Activated naive CD4-positive, alpha-beta T cell (primary cell): ENCODE measurements around the gene TMPRSS13.
"Not testable (repeated sequence)": the region's sequence is repeated elsewhere in the genome, so short reads cannot be mapped to it uniquely, and the experiment has no call there.

Experiments used
- DNase-seq, 4 experiments: peaks; one replicate each; lab custom pipeline; 2025; lab: John Stamatoyannopoulos, UW

The TMPRSS13 gene

GRCh38 chr11:117930668-117931330 lies 1.6 kb upstream of the TMPRSS13 start:
- DNase-seq = no peak

GRCh38 chr11:117929916-117930570 lies 841 bp upstream of the TMPRSS13 start:
- DNase-seq = no peak

- no peak for DNase-seq
These were observed 608 bp downstream of the TMPRSS13 start for GRCh38 chr11:117928446-117929141.

- no peak for DNase-seq
These were observed 1.3 kb downstream of the TMPRSS13 start for GRCh38 chr11:117927926-117928325.

DNA sequence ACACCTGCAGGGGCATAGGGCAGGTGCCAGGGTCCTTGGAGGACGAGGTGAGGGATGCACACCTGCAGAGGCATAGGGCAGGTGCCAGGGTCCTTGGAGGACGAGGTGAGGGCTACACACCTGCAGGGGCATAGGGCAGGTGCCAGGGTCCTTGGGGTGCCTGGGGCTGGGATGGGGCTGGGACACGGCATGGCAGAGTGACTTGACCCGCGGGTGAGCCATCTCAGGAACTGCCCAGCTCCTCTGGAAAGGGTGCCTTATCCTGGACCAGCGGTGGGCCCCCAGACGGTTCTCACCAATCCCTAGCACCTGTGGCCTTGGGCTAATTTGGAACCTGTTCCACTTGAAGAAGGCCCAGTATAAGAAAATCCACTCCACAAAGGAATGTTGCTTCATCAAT lies 3.0 kb downstream of the TMPRSS13 start:
- DNase-seq = not testable (repeated sequence)

DNA sequence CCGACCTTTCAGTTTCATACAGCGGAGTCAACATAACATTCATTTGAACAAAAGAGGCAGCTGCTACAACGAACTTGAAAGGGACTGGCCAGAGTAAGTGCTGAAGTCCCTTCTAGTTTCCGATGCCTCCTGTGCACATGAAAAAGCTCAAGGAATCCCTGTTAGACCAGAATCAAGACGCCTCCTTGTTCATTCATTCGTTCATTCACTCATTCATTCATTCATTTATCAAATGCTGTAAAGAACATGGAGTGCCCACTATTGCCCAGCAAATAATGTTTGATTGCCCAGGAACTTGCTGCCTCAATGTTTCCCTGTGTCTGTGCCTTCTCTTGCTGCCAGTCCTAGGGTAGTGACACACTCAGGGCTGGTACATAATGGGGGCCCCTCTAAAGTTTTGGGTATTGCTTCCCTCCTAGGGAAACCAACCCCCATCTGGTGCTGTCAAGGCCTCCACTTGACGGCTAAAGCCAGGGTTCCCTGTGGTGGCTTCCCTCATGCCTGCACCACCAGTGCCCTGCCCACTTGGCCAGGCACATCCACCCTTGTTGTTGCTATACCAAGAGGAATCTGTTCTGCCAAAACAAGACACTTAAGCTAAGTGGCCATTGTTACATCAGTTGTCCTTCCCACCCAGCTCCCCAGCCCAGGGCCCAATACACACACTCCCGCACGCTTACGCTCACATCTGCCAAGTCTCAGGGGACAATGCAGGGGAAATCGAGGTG lies 3.8 kb downstream of the TMPRSS13 start:
- DNase-seq = no peak

GRCh38 chr11:117924631-117925170 lies 4.5 kb downstream of the TMPRSS13 start:
- no peak for DNase-seq

- no peak for DNase-seq
These were observed 5.4 kb downstream of the TMPRSS13 start for GRCh38 chr11:117923773-117924172.

GRCh38 chr11:117923275-117923674 lies 5.9 kb downstream of the TMPRSS13 start:
- DNase-seq = no peak

DNA sequence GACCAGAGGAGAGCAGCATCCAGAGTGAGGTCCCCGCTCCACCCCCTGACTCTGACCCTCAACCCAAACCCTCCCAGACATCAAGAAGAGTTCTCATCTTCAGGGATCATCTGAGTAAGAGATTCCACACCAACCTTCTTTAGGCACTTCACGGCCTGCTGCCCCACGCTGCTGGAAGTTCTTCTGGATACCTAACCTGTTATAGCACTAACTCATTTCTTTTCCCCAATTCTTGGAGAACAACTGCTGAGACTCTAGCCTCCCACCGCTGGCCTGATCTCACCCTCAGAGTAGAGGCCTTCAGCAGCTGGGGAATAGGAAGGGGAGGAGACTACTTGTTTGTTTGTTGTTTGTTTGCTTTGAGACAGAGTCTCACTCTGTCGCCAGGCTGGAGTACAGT lies 7.3 kb downstream of the TMPRSS13 start:
- no peak for DNase-seq

DNA sequence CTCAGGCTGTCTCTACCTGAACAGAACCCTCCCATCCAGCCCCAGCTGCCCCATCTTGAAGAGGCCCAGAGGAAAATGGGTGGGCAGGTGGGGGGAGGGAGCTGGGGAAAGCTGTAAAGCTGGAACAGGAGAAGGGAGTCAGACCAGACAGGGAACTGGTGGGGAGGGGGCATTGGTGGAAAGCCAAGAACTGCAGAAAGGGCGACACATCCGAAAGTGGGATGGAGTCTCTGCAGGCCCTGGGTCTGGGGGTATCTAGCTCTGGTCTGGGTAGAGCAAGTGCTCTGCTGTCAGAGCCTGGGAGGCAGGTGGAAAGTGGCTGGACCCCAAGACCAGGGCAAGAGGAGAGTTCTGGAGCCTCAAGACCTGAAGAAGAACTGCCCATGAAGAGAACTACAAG lies 7.7 kb downstream of the TMPRSS13 start:
- no peak for DNase-seq

DNA sequence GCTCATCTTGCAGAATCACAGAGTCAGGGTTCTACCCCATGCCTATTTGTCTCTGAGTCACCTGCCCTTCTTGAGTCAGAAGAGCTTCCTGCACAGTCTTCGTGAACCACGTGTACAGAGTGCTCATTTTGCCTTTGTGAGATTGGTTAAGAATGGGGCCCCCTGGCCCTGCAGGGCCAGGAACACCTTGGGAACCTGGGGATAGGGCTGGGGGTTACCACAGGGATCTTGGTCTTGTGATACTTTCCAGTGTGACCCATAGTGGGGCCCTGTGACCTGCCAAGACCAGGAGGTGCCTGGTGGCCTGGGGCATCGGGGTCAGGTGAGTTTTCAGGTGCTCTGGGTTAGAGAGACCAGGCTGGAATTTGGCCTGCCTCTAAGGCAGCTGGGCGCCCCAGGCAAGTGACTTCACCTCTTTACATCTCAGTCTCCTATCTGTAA lies 9.4 kb downstream of the TMPRSS13 start:
- DNase-seq = no peak

GRCh38 chr11:117919341-117919740 lies 9.9 kb downstream of the TMPRSS13 start:
- no peak for DNase-seq

DNA sequence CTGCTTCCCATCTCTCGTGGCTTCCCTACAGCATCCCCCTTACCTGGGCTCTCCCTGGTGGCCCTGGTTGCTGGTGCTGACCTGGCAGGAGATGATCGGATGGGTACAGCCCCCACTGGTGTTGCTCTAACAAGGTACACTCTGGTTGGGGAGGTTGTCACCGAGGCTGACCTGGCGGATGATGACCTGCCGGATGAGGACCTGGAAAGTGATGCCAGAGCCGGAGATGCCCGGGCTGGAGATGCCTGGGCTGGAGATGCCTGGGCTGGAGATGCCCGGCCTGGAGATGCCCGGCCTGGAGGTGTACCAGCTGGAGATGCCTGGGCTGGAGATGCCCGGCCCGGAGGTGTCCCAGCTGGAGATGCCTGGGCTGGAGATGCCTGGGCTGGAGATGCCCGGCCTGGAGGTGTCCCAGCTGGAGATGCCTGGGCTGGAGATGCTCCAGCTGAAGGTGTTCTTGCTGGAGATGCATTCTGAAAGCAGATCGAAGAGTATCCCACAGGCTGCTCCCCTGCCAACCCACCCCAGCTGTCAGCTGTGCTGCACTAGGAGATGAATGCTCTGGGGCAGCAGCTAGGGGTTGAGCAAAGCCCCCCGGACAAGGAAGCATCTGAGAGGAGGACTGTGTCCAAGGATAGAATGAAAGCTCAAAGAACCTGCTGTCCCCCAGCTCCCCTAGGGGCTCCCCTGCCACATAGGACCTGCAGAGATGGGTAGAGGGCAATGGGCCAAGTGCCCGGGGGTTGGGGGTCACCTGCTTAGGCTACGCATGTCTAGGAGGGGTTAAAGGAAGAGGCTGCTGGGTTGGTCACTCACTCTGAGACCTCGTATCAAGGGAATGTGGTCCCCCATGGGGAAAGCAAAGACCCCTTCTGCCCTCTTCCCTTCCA lies 10.6 kb downstream of the TMPRSS13 start:
- no peak for DNase-seq

- no peak for DNase-seq
These were observed 11.5 kb downstream of the TMPRSS13 start for GRCh38 chr11:117917591-117918151.

DNA sequence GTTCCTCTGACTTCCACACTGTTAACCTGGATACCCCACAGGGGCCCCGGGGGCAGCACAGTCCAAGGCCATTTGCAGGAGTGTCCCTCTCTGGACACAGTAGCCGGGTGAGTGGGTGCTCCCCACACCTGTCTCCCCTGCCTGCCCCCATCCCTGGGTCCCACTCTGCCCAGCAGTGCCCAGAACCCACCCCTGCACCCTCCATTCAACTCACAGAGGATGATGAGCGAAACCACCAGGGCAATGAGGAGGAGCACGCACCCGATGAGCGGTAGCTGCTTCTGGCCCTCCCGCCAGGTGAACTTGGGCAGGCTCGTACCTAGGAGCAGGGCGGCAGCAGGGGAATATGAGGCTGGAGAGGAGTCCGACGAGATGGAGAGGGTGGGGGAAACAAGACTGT lies 12.2 kb downstream of the TMPRSS13 start:
- no peak for DNase-seq

- no peak for DNase-seq
These were observed 13.4 kb downstream of the TMPRSS13 start for GRCh38 chr11:117915672-117916235.

DNA sequence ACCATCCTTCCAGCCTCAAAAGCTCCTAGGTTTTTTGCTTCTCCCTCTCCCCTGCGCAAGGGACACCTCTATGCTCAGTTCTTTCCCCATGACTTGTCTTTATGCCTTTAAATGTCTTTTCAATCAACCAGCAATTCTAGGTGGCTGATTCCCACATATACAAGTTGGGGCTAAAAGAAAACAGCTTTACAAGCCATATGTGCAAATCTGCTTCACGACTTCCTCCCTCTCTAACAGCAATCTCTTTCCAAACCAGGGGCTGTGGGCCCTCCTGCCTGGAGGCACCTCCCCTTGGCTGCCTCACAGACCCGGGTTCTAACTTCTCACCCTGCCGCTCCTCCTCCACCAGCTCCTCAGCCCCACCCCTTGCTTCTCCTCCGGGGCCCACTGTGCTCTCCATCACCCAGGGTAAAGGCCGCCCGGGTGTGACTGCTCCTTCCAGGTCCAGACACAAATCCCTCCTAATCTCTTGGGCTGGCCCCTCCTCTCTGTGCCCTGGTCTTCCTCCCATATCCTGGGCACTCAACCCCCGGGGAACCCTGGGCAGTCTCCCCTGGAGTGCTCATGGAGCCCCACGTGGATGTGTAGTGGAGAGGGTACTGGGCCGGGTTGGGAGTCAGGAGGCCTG lies 14.1 kb downstream of the TMPRSS13 start:
- no peak for DNase-seq

- no peak for DNase-seq
These were observed 14.8 kb downstream of the TMPRSS13 start for GRCh38 chr11:117914398-117914761.

DNA sequence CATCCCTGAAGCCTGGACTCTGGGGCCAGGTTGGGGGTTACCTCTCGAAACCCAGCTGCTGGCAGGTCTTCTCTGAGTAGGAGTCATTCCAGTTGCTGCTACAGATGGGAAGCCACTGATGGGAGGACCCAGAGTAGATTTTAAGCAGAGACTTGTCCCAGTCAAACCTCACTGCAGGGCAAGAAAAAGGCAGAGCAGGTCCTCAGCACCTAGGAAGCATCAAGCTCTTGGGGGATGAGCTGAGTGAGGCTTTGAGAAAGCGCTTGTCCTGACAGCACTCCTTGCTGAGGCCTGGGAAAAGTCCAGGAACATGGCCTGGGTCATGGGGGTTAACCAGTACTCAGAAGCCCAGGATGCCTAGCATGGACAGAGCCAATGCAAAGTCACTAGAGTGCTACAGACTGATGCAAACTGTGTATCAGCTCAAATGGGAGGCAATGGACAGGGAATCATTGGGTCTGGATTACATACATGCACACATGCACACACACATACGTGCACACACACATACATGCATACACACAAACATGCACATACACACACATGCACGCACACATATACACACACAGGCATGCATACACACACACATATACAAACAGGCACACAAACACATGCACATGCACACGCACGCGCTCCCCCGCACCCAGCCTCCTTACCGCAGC lies 15.3 kb downstream of the TMPRSS13 start:
- DNase-seq = no peak
